Body of pancreas (tissue), 4 donors: ENCODE data around the gene IQCE.

Source experiments
- POLR2A ChIP-seq, 3 donors: fragments of 450-650 bp; IDR thresholded peaks; one replicate each; pipeline ENCODE4 v1.6.1; 2016; ENCODE audit warnings: antibody characterized with exemption in 3 of 3, mild to moderate bottlenecking in 2 of 3
- TF ChIP-seq, protein P1 (sequence below), 7 experiments: fragments of 450-650 bp in 4 of 7; fragments of 200-600 bp in 3 of 7; sonication (generic) in 3 of 7; IDR thresholded peaks; one replicate each; pipeline ENCODE4 v1.5.1; 2016 to 2019; ENCODE audit warnings: antibody characterized with exemption in 7 of 7

GRCh38 chr7:2521952-2522591 is 36.7 kb upstream of the IQCE start:
- peak in 1 of 3 donors; percentile 15 for TF ChIP-seq POLR2A (IDR thresholded peaks at IDR 0.05)
- TF ChIP-seq, protein P1, sequence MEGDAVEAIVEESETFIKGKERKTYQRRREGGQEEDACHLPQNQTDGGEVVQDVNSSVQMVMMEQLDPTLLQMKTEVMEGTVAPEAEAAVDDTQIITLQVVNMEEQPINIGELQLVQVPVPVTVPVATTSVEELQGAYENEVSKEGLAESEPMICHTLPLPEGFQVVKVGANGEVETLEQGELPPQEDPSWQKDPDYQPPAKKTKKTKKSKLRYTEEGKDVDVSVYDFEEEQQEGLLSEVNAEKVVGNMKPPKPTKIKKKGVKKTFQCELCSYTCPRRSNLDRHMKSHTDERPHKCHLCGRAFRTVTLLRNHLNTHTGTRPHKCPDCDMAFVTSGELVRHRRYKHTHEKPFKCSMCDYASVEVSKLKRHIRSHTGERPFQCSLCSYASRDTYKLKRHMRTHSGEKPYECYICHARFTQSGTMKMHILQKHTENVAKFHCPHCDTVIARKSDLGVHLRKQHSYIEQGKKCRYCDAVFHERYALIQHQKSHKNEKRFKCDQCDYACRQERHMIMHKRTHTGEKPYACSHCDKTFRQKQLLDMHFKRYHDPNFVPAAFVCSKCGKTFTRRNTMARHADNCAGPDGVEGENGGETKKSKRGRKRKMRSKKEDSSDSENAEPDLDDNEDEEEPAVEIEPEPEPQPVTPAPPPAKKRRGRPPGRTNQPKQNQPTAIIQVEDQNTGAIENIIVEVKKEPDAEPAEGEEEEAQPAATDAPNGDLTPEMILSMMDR (IDR thresholded peaks at IDR 0.05) = no peak
